Adrenal gland (tissue), 12 donors: Measurements from ENCODE around the gene NT5M. TPM values are rescaled to one million over a fixed set of nuclear protein-coding genes. Genes with fewer than 3 reads are reported as not detected.

Source experiments
- DNase-seq, 7 donors: peaks; one replicate each; pipeline ENCODE4 v3.0.0-alpha.2; 2019 to 2020
- H3K27ac ChIP-seq, 5 donors: fragments of 200-600 bp; sonication (generic) in 4 of 5; 1 replicate in 3 of 5; 2 replicates in 2 of 5; pipeline versions ENCODE4 v1.5.1 to v1.8.0; 2016 to 2020; ENCODE audit warnings: mild to moderate bottlenecking in 1 of 5
- H3K27me3 ChIP-seq: fragments of 200-600 bp; 2 replicates; pipeline ENCODE4 v1.8.0; 2021
- H3K36me3 ChIP-seq, 2 donors: fragments of 200-600 bp; replicated peaks in 1 of 2; 1 replicate in 1 of 2; 2 replicates in 1 of 2; pipeline versions ENCODE4 v1.5.1 to v1.8.0; 2018 to 2022
- H3K4me1 ChIP-seq, 2 donors: fragments of 200-600 bp; replicated peaks in 1 of 2; 1 replicate in 1 of 2; 2 replicates in 1 of 2; pipeline versions ENCODE4 v1.5.1 to v1.8.0; 2018 to 2021
- H3K4me3 ChIP-seq, 4 donors: fragments of 200-600 bp; sonication (generic) in 3 of 4; one replicate each; pipeline ENCODE4 v1.5.1; 2016 to 2018
- H3K9me3 ChIP-seq, 3 donors: fragments of 200-600 bp; sonication (generic) in 1 of 3; replicated peaks in 1 of 3; 1 replicate in 2 of 3; 2 replicates in 1 of 3; pipeline versions ENCODE4 v1.5.1 to v1.8.0; 2016 to 2021
- CTCF ChIP-seq, 6 experiments: fragments of 450-650 bp in 4 of 6; fragments of 200-600 bp in 2 of 6; sonication (generic) in 1 of 6; IDR thresholded peaks; 1 replicate in 5 of 6; 2 replicates in 1 of 6; pipeline versions ENCODE4 v1.5.1 to v1.8.0; 2016 to 2021; ENCODE audit warnings: antibody characterized with exemption in 6 of 6, mild to moderate bottlenecking in 2 of 6, moderate library complexity in 1 of 6
- POLR2A ChIP-seq, 2 donors: fragments of 450-650 bp; IDR thresholded peaks; one replicate each; pipeline ENCODE4 v1.6.1; 2017; ENCODE audit warnings: antibody characterized with exemption in 2 of 2, mild to moderate bottlenecking in 2 of 2, moderate library complexity in 1 of 2
- WGBS, 4 donors: extraction: QIAGEN DNeasy Blood & Tissue Kit in 2 of 4; methylation state at CpG; one replicate each; pipeline versions ENCODE4 v1.1.5 to v1.1.7; 2013 to 2017; 5-methylcytosine and 5-hydroxymethylcytosine counted together
- intact Hi-C, 2 donors: fragments of 100-400 bp; cut with DNase I; formaldehyde crosslinking; loops; one replicate each; pipeline versions ENCODE4 v1.14.1 to v1.15.0; 2022 to 2023
- polyA plus RNA-seq, 3 donors: library from polyadenylated mRNA; stranded (reverse); fragments of 200-250 nt in 2 of 3; fragments of 350-450 nt in 1 of 3; fragmentation: Illumina TruSeq in 1 of 3; extraction: RNeasy Lipid Tissue Mini Kit (QIAGEN cat#74804) in 1 of 3; gene quantifications; one replicate each; pipeline ENCODE4 v1.2.3, GENCODE V29; 2013 to 2014
- total RNA-seq, 9 donors: library from RNA; depleted of rRNA in 4 of 9; stranded (reverse); fragments of >200 nt in 4 of 9; fragments of 120-200 nt in 1 of 9; fragmentation: NEBNext Ultra II Directional in 1 of 9; extraction: Animal tissue kit (Norgen Biotek cat#: 25700) in 1 of 9; gene quantifications; one replicate each; pipeline versions ENCODE4 v1.1.0 to v1.2.4, GENCODE V29; 2013 to 2023
- donor health status: healthy with polysubstance abuse.
- donor health status: Bipolar disorder and iron deficiency.
- donor health status: DM: yes; HTN: yes; CAD: no.
- donor health status: DM: no; HTN: no; CAD: no.
- donor health status: DM: no; HTN: no; CAD: no.
- donor health status: DM: yes; HTN: yes; CAD: no.

NT5M gene
- total and polyA plus RNA-seq, 12 donors, result 0.40 to 4.8 (median 1.7) TPM

- peaks cover 0 to 4% of the 10 kb centered on the region in 2 donors for H3K4me1 ChIP-seq
- H3K9me3 ChIP-seq, result no peaks in the 10 kb centered on the region
- 91 to 100% (median 100%) methylated on average over 1 of the region's 1 CpG for WGBS, 4 donors
- H3K27ac ChIP-seq, result no peak overlapping the region
- no peaks in the 10 kb centered on the region for H3K27me3 ChIP-seq
- H3K36me3 ChIP-seq, result peaks cover 0 to 87% of the 10 kb centered on the region in 2 donors
- H3K4me3 ChIP-seq, result no peak overlapping the region
- TF ChIP-seq POLR2A (IDR thresholded peaks at IDR 0.05) (no peak), CTCF (IDR thresholded peaks at IDR 0.05) (no peak)
- no peak for DNase-seq
- intact Hi-C loops, result no loop called here
Measured at GRCh38 chr17:17256316-17256715, 46.9 kb upstream of the NT5M start.

GRCh38 chr17:17258011-17258410 is 45.2 kb upstream of the NT5M start:
- WGBS, 4 donors, result 34 to 57% (median 53%) methylated on average over 7 of the region's 7 CpGs
- DNase-seq, result peak in 6 of 7 donors; percentile 40 to 56 (median 52)
- peaks cover 0 to 4% of the 10 kb centered on the region in 2 donors for H3K4me1 ChIP-seq
- H3K36me3 ChIP-seq, result peaks cover 0 to 88% of the 10 kb centered on the region in 2 donors
- H3K27ac ChIP-seq, result peak overlapping the region in 3 of 5 donors; percentile 0 to 22 (median 20)
- H3K9me3 ChIP-seq, result no peaks in the 10 kb centered on the region
- intact Hi-C loops, result no loop called here
- H3K27me3 ChIP-seq, result no peaks in the 10 kb centered on the region
- H3K4me3 ChIP-seq, result no peak overlapping the region
- TF ChIP-seq POLR2A (IDR thresholded peaks at IDR 0.05) (no peak), CTCF (IDR thresholded peaks at IDR 0.05) (no peak)

- intact Hi-C loops, result no loop called here
- 93 to 98% (median 95%) methylated on average over 4 of the region's 4 CpGs for WGBS, 4 donors
- no peaks in the 10 kb centered on the region for H3K27me3 ChIP-seq
- H3K27ac ChIP-seq, result no peak overlapping the region
- H3K9me3 ChIP-seq, result no peaks in the 10 kb centered on the region
- peak in 1 of 7 donors; percentile 43 for DNase-seq
- H3K4me1 ChIP-seq, result peaks cover 0 to 4% of the 10 kb centered on the region in 2 donors
- no peak for TF ChIP-seq CTCF (IDR thresholded peaks at IDR 0.05)
- TF ChIP-seq POLR2A (IDR thresholded peaks at IDR 0.05), result no peak
- H3K4me3 ChIP-seq, result no peak overlapping the region
- H3K36me3 ChIP-seq, result peaks cover 0 to 87% of the 10 kb centered on the region in 2 donors
Measured at GRCh38 chr17:17258998-17259397, 44.2 kb upstream of the NT5M start.

GRCh38 chr17:17264430-17264829 is 38.7 kb upstream of the NT5M start:
- H3K4me1 ChIP-seq, result no peaks in the 10 kb centered on the region
- H3K4me3 ChIP-seq, result no peak overlapping the region
- peaks cover 0 to 91% of the 10 kb centered on the region in 2 donors for H3K36me3 ChIP-seq
- H3K27ac ChIP-seq, result no peak overlapping the region
- TF ChIP-seq CTCF (IDR thresholded peaks at IDR 0.05) (no peak), POLR2A (IDR thresholded peaks at IDR 0.05) (no peak)
- DNase-seq, result peak in 1 of 7 donors; percentile 14
- 89 to 96% (median 92%) methylated on average over 2 of the region's 2 CpGs for WGBS, 4 donors
- intact Hi-C loops, result no loop called here
- H3K27me3 ChIP-seq, result no peaks in the 10 kb centered on the region
- H3K9me3 ChIP-seq, result no peaks in the 10 kb centered on the region
